ENCODE results near the gene AFG3L2.

Gene AFG3L2

DNA sequence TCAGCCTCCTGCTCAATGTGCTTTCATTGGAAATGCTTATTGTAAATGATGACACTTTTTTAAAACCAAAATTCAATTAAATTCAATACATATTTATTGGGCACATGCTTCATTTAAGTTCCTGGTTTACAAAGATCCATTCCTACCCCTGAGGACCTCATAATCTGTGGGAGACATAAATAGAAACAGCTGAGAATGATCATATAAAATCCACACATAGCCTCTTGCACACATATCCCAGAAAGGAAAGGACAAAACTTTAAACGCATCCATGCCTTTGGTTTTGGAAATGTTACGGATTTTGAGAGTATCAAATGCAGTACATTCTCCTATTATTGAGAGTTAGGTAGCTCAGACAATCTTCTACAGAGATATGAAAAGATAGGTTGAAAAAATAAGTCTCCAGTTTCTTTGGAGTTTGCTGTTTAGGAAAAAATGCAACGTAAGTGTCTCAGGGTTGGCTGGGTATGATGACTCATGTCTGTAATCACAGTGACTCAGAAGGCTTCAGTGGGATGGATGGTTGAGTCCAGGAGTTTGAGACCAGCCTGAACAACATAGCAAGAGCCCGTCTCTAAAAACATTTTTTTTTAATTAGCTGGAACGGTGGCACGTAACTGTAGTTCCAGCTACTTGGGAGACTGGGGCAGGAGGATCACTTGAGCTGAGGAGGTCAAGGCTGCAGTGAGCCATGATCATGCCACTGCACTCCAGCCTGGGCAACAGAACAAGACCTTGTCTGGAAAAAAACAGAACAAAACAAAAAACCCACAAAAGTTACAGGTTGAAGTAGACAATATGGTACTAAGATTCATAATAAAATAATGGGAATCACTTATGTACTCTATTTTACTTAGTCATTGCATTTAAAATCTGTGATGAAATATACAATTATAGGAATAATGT, 26.8 kb upstream of the AFG3L2 start:
- TF ChIP-seq, protein P1, sequence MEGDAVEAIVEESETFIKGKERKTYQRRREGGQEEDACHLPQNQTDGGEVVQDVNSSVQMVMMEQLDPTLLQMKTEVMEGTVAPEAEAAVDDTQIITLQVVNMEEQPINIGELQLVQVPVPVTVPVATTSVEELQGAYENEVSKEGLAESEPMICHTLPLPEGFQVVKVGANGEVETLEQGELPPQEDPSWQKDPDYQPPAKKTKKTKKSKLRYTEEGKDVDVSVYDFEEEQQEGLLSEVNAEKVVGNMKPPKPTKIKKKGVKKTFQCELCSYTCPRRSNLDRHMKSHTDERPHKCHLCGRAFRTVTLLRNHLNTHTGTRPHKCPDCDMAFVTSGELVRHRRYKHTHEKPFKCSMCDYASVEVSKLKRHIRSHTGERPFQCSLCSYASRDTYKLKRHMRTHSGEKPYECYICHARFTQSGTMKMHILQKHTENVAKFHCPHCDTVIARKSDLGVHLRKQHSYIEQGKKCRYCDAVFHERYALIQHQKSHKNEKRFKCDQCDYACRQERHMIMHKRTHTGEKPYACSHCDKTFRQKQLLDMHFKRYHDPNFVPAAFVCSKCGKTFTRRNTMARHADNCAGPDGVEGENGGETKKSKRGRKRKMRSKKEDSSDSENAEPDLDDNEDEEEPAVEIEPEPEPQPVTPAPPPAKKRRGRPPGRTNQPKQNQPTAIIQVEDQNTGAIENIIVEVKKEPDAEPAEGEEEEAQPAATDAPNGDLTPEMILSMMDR (IDR thresholded peaks at IDR 0.05), result no peak
- Histone ChIP-seq H3K4me1 (peaks cover 0 to 20% (median under 1%) of the 10 kb centered on the region in 4 donors), H3K4me3 (no peak overlapping the region), H3K9me3 (no peaks in the 10 kb centered on the region), H3K27me3 (no peaks in the 10 kb centered on the region), H3K36me3 (no peaks in the 10 kb centered on the region), H3K27ac (no peak overlapping the region)
- DNase-seq, result no peak
- intact Hi-C loops (cut with DNase I; ENCODE audit: low total_unique reads), result no loop called here

DNA sequence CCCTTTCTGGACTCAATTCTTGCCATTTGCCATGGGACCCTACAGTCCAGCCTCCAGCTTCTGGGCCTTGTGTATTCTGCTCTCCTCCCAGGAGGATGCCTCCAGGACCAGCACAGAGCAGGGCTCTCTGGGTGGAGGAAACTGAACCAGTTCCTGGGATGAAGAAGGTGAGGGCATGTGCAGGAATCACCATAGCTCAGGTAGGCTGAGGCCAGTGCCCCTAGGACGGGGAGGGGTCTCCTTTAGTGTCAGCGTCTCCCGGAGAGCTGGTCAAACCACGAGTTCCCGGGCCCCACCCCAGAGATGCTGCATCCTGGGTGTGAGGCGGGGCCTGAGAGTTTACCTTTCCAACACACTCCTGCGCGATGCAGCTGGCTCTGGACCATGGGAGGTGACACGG, 24.9 kb upstream of the AFG3L2 start:
- H3K9me3 ChIP-seq, result no peaks in the 10 kb centered on the region
- peak in 1 of 2 donors; percentile 31 for DNase-seq
- TF ChIP-seq, protein P1 (IDR thresholded peaks at IDR 0.05), result no peak
- H3K36me3 ChIP-seq, result no peaks in the 10 kb centered on the region
- no peak overlapping the region for H3K27ac ChIP-seq
- no peak overlapping the region for H3K4me3 ChIP-seq
- no peaks in the 10 kb centered on the region for H3K27me3 ChIP-seq
- intact Hi-C loops (cut with DNase I; ENCODE audit: low total_unique reads), result no loop called here
- peaks cover 0 to 9% (median 0%) of the 10 kb centered on the region in 4 donors for H3K4me1 ChIP-seq

DNA sequence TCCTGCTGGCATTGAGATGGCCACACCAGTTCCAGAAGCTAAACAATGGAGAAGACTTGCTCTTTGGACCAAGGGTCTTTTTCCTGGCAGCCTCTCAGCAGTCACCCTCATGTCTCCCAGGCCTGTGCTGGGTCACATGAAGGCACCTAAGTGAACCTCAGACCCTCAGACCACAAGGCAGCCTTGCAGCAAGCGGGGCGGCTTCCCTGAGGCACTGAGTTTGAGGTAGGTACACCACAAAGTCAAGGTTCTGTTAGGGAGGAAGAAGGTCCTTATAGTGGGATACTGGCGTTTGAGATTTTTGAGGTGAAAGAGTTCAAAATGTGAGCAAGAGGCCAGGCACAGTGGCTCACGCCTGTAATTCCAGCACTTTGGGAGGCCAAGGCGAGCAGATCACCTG, 22.2 kb upstream of the AFG3L2 start:
- intact Hi-C loops (cut with DNase I; ENCODE audit: low total_unique reads), result no loop called here
- TF ChIP-seq, protein P1 (IDR thresholded peaks at IDR 0.05), result no peak

DNA sequence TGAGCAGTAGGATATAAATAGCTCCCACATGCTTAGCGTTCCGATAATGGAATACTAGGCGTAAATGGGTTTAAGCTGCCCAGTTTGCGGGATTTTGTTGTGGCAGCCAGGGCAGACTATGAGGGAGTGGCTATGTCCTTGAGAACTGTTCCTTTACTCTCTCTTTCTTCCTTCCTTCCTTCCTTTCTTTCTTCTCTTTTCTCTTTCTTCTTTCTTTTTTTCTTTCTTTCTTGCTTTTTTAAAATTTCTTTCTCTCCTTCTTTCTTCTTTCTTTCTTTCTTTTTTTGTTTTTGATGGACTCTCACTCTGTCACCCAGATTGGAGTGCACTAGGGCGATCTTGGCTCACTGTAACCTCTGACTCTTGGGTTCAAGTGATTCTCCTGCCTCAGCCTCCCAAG, 21.6 kb upstream of the AFG3L2 start:
- Histone ChIP-seq H3K36me3 (no peaks in the 10 kb centered on the region), H3K4me3 (no peak overlapping the region), H3K27me3 (no peaks in the 10 kb centered on the region), H3K9me3 (no peaks in the 10 kb centered on the region), H3K4me1 (peaks cover 0 to 3% (median 0%) of the 10 kb centered on the region in 4 donors), H3K27ac (no peak overlapping the region)
- intact Hi-C loops (cut with DNase I; ENCODE audit: low total_unique reads), result no loop called here
- DNase-seq, result no peak
- TF ChIP-seq, protein P1 (IDR thresholded peaks at IDR 0.05), result no peak

More for the DNA sequence above, 22.2 kb upstream of the AFG3L2 start:
- H3K4me1 ChIP-seq, result peaks cover 0 to 9% (median 0%) of the 10 kb centered on the region in 4 donors
- no peaks in the 10 kb centered on the region for H3K9me3 ChIP-seq
- peak in 1 of 2 donors; percentile 28 for DNase-seq
- H3K36me3 ChIP-seq, result no peaks in the 10 kb centered on the region
- H3K4me3 ChIP-seq, result no peak overlapping the region
- no peak overlapping the region for H3K27ac ChIP-seq
- H3K27me3 ChIP-seq, result no peaks in the 10 kb centered on the region

DNA sequence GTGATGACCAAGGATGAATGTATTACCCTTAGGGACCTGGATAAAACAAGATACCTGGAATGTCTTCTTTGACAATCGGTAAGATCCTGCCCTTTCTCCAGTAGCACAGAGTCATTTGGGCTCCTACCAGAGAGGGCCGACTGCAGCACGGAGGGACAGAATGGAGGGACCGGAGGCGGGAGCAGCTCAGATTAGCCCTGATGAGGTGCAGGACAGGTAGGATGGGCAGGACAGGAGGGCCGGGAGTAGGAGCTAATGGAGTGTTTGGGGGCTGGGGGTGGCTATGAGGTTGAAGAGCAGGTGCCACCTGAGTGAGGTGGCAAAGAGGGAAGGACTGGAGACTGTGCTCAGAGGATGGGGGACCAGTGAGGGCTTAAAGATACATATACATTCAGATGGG, 20.8 kb upstream of the AFG3L2 start:
- no peak overlapping the region for H3K27ac ChIP-seq
- DNase-seq, result no peak
- no peaks in the 10 kb centered on the region for H3K27me3 ChIP-seq
- intact Hi-C loops (cut with DNase I; ENCODE audit: low total_unique reads), result no loop called here
- no peaks in the 10 kb centered on the region for H3K4me1 ChIP-seq
- TF ChIP-seq, protein P1 (IDR thresholded peaks at IDR 0.05), result no peak
- H3K4me3 ChIP-seq, result no peak overlapping the region
- no peaks in the 10 kb centered on the region for H3K9me3 ChIP-seq
- no peaks in the 10 kb centered on the region for H3K36me3 ChIP-seq
